Neural crest cell (in vitro differentiated cells): ENCODE results near the gene LDB3. TPM values are rescaled to one million over a fixed set of nuclear protein-coding genes. Genes with fewer than 3 reads are reported as not detected.

ENCODE experiments used
- DNase-seq: peaks from one replicate; pipeline ENCODE4 v3.0.0; 2021; ENCODE audit warnings: low read depth, mixed read lengths, low spot score
- H3K27ac Mint-ChIP-seq: one replicate; pipeline ENCODE4 v1.8.0; 2021; ENCODE audit warnings: mild to moderate bottlenecking, mixed read lengths; ENCODE audit not compliant: unreplicated experiment
- H3K27me3 Mint-ChIP-seq: 2 replicates; pipeline ENCODE4 v1.8.0; 2021; ENCODE audit warnings: low read depth, mild to moderate bottlenecking, mixed read lengths
- H3K36me3 Mint-ChIP-seq: 2 replicates; pipeline ENCODE4 v1.8.0; 2021; ENCODE audit warnings: low read depth, mild to moderate bottlenecking, mixed read lengths
- H3K4me1 Mint-ChIP-seq: 2 replicates; pipeline ENCODE4 v1.8.0; 2021; ENCODE audit warnings: mixed read lengths
- H3K4me3 Mint-ChIP-seq: one replicate; pipeline ENCODE4 v1.8.0; 2021; ENCODE audit warnings: mild to moderate bottlenecking, mixed read lengths
- H3K9me3 Mint-ChIP-seq: 2 replicates; pipeline ENCODE4 v1.8.0; 2021; ENCODE audit warnings: mixed read lengths
- total RNA-seq: library from RNA; stranded (reverse); gene quantifications from 2 replicates; pipeline ENCODE4 v1.2.1, GENCODE V29; 2021
- TF ChIP-seq, protein P1 (sequence below): fragments of 200-600 bp; sonication (generic); conservative IDR thresholded peaks from 2 replicates; pipeline ENCODE4 v1.5.0; 2021; ENCODE audit warnings: antibody characterized with exemption, mild to moderate bottlenecking

The LDB3 gene
- total RNA-seq, 1 donor from 2014 or later, result 0.56 TPM

DNA sequence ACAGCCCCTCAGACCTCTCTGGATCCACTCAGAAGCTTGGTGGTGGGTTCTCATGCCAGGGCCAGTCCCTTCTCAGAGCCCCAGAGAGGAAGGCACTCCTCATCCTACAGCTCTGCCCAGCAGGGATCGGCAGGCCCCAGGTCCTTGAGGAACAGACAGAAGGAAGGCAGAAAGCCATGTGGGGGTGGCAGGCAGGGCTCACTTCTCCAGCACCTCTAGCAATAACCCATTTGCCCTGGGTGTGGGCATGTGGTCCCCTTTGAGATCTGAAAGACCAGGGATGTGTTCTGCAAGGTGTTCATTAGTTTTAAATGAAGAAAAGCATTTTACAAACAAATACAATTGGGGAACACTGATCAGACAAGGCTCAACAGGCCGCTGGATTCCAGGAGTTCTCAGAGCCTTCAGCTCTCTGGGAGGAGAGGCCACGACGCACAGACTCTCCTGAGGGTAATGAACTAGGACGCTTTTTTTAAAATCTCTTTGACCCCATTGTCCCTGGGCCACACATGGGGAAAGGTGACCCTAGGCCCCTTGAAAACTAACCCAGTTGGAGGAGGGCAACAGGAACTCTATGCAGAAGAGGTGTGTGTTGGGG lies 40.6 kb downstream of the LDB3 start:
- TF ChIP-seq, protein P1, sequence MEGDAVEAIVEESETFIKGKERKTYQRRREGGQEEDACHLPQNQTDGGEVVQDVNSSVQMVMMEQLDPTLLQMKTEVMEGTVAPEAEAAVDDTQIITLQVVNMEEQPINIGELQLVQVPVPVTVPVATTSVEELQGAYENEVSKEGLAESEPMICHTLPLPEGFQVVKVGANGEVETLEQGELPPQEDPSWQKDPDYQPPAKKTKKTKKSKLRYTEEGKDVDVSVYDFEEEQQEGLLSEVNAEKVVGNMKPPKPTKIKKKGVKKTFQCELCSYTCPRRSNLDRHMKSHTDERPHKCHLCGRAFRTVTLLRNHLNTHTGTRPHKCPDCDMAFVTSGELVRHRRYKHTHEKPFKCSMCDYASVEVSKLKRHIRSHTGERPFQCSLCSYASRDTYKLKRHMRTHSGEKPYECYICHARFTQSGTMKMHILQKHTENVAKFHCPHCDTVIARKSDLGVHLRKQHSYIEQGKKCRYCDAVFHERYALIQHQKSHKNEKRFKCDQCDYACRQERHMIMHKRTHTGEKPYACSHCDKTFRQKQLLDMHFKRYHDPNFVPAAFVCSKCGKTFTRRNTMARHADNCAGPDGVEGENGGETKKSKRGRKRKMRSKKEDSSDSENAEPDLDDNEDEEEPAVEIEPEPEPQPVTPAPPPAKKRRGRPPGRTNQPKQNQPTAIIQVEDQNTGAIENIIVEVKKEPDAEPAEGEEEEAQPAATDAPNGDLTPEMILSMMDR, result no peak
- Mint-ChIP-seq H3K27me3 (no peaks in the 10 kb centered on the region), H3K27ac (no peak overlapping the region), H3K36me3 (no peaks in the 10 kb centered on the region), H3K4me1 (peaks cover 11% of the 10 kb centered on the region), H3K9me3 (no peaks in the 10 kb centered on the region), H3K4me3 (peak overlapping the region; percentile 35)
- no peak for DNase-seq

DNA sequence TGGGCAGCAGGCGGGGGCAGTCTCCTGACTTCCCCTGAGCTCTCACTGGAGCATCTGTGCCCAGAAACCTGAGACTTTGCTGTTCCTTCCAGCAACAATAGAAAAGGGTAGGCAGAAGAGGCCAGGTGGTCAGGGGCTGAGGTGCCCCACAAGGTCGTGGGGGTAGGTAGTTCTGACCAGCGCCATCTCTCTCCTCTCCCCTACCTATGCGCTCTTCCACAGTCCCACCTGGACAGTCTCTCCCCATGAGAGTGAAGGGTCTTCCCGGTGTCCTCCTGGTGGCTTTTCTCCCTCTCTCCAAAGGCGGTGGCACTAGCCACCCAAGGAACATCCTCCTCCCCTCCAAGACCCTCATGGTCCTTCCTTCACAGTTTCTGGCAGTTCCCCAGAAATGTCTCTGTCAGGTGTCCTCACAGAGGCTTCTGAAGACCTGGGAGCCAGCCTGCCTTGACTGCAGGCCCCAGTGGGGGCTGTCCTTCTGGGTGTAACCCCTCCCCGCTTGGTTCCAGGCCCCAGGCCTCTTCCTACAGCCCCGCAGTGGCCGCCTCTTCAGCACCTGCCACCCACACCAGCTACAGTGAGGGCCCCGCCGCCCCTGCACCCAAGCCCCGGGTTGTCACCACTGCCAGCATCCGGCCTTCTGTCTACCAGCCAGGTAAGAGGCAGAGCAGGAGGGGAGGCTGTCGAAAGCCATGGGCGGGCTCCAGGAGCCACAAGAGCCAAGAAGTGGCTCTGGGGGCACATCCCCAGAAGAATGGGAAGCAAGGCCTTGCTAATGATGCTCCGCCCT lies 41.3 kb downstream of the LDB3 start:
- no peaks in the 10 kb centered on the region for H3K27me3 Mint-ChIP-seq
- H3K9me3 Mint-ChIP-seq, result no peaks in the 10 kb centered on the region
- DNase-seq, result no peak
- H3K4me1 Mint-ChIP-seq, result peaks cover 11% of the 10 kb centered on the region
- H3K27ac Mint-ChIP-seq, result peak overlapping the region; percentile 75
- peak overlapping the region; percentile 87 for H3K4me3 Mint-ChIP-seq
- TF ChIP-seq, protein P1, result no peak
- no peaks in the 10 kb centered on the region for H3K36me3 Mint-ChIP-seq

DNA sequence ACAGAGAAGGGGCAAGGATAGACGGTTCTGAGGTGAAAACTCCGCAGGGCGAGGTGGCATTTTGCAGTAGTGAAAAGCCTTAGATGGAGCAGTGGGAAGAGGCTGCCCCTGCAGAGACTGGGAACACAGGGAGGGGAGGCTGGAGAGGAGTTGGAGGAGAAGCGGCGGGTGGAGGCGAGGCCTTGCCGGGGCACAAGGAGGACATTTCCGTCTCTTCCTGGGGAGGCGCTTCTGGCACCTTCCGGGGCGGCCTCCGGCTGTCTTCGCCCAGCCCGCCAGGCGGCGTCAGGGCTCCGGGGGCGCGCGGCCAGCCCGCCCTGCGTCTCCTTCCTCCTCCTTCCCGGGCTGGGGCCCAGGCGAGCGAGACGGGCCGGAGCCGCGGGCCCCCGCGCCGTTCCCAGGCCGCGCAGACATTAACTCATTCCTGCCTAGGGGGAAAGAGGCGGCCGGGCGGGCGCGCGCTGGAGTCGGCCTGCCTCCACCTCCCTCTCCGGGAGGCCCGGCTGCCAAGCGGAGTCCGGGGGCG lies 42.7 kb downstream of the LDB3 start:
- DNase-seq, result peak; percentile 77
- no peaks in the 10 kb centered on the region for H3K36me3 Mint-ChIP-seq
- H3K9me3 Mint-ChIP-seq, result no peaks in the 10 kb centered on the region
- peak overlapping the region; percentile 87 for H3K4me3 Mint-ChIP-seq
- H3K27ac Mint-ChIP-seq, result peak overlapping the region; percentile 86
- TF ChIP-seq, protein P1, result peak; percentile 84
- no peaks in the 10 kb centered on the region for H3K27me3 Mint-ChIP-seq
- H3K4me1 Mint-ChIP-seq, result peaks cover 11% of the 10 kb centered on the region

DNA sequence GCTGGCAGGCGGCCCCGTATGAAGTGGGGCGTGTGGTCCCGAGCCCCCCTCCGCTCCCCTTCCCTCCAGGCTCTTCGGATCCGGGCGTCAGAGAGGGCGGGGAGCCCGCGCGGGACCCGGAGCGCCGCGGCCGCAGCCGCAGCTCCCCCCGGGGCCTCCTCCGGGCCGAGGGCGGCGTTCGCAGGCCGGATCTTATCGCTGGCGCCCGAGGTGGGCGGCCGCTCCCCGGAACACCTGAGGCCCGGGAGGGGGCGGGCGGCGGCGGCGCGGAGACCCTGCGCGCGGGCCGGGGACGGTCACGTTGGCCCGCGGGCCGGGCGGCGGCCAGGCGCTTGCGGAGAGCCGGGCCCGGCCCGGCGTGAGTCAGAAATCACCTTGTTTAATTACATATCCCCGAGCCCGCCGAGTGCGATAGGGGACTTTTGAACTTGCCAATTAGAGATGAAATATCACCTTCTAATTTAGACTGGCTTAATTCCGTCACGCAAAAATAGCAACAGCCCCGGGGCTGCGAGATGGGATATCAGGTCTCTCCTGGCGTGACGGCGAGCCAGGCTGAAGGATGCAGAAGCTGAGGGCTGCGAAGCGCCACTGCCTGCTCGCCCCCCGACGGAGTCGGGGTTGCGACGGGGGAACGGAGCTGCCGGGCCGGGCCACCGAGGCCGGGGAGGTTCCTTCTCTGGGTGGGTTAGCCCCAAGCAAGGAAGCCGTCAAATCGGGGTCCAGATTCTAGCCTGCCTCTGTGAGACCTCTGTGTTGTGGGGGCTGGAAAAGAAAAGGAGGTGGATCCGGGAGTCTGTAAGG lies 43.4 kb downstream of the LDB3 start:
- Mint-ChIP-seq H3K27me3 (no peaks in the 10 kb centered on the region), H3K9me3 (no peaks in the 10 kb centered on the region), H3K36me3 (no peaks in the 10 kb centered on the region), H3K27ac (peak overlapping the region; percentile 92), H3K4me1 (peaks cover 11% of the 10 kb centered on the region), H3K4me3 (peak overlapping the region; percentile 92)
- TF ChIP-seq, protein P1, result no peak
- peak; percentile 47 for DNase-seq

DNA sequence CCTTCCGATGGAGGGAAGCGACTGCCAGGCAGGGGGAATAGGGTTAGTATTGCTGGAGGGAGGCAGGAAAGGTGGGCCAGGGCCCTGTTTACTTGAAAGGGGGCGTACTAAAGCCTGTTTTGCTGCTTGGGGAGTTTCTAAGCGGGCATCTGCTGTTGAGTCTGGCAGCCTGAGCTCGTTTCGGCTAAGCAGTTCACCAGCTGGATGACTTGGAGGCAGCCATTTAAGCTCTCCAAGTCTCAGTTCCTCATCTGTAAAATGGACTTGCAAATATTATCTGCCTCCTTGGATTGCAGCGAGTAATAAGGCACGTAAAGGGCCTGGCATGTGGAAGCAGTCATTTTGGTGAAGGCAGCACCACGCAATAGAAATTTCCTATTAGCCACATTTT lies 44.0 kb downstream of the LDB3 start:
- no peak for DNase-seq
- Mint-ChIP-seq H3K4me1 (peaks cover 11% of the 10 kb centered on the region), H3K27me3 (no peaks in the 10 kb centered on the region), H3K9me3 (no peaks in the 10 kb centered on the region), H3K27ac (peak overlapping the region; percentile 92), H3K4me3 (peak overlapping the region; percentile 92), H3K36me3 (no peaks in the 10 kb centered on the region)
- TF ChIP-seq, protein P1, result no peak
